ENCODE results near the gene IBA57.

The IBA57 gene

GRCh38 chr1:228165372-228166169 lies at the start of gene IBA57:
Gene IBA57 (plus strand): TSS chr1:228165804. CDS start chr1:228165817, 13 bp downstream.
- DNase-seq, result peak; percentile 99

GRCh38 chr1:228117335-228117734 lies 48.3 kb upstream of the IBA57 start:
- no peak for DNase-seq

GRCh38 chr1:228118040-228118439 lies 47.6 kb upstream of the IBA57 start:
- DNase-seq, result no peak

- DNase-seq, result no peak
Observed at GRCh38 chr1:228120351-228120750, 45.3 kb upstream of the IBA57 start.

- DNase-seq, result no peak
Observed at GRCh38 chr1:228120857-228121489, 44.6 kb upstream of the IBA57 start.

GRCh38 chr1:228122921-228123441 lies 42.6 kb upstream of the IBA57 start:
- no peak for DNase-seq

GRCh38 chr1:228123505-228123904 lies 42.1 kb upstream of the IBA57 start:
- DNase-seq, result no peak

GRCh38 chr1:228125185-228125584 lies 40.4 kb upstream of the IBA57 start:
- DNase-seq, result no peak

GRCh38 chr1:228131766-228132165 lies 33.8 kb upstream of the IBA57 start:
- no peak for DNase-seq

GRCh38 chr1:228134591-228134990 lies 31.0 kb upstream of the IBA57 start:
- DNase-seq, result no peak

- no peak for DNase-seq
Observed at GRCh38 chr1:228136901-228137300, 28.7 kb upstream of the IBA57 start.

GRCh38 chr1:228139406-228139930 lies 26.1 kb upstream of the IBA57 start:
- no peak for DNase-seq

- DNase-seq, result peak; percentile 99
Observed at GRCh38 chr1:228139931-228140723, 25.5 kb upstream of the IBA57 start, which contains the start of gene GUK1. Gene GUK1 (plus strand): TSS chr1:228140279. CDS start chr1:228140303, 24 bp downstream.

GRCh38 chr1:228140724-228141225 lies 24.8 kb upstream of the IBA57 start:
- DNase-seq, result no peak

GRCh38 chr1:228141226-228142044 lies 24.2 kb upstream of the IBA57 start:
- DNase-seq, result peak; percentile 73

- no peak for DNase-seq
Observed at GRCh38 chr1:228142155-228142691, 23.4 kb upstream of the IBA57 start.

- no peak for DNase-seq
Observed at GRCh38 chr1:228142701-228143136, 22.9 kb upstream of the IBA57 start.

- no peak for DNase-seq
Observed at GRCh38 chr1:228143480-228144192, 22.0 kb upstream of the IBA57 start.

GRCh38 chr1:228144193-228144992 lies 21.2 kb upstream of the IBA57 start:
- no peak for DNase-seq

GRCh38 chr1:228144993-228145343 lies 20.6 kb upstream of the IBA57 start:
- no peak for DNase-seq

Measured in NCI-H2107 (cell line).